Endothelial cell of umbilical vein (primary cell): ENCODE results near the gene CCL17. TPM values are rescaled to one million over a fixed set of nuclear protein-coding genes. Genes with fewer than 3 reads are reported as not detected.

Experiments used
- BruUV-seq: library from RNA; stranded (reverse); fragments of 400-500 nt; replicated peaks from 2 replicates; lab custom pipeline; 2021; lab: Mats Ljungman, UMichigan
- CTCF ChIA-PET: fragments of 300-600, 350-600 bp; sonication (Branson Sonifier 250); formaldehyde crosslinking; loops from one replicate; lab custom pipeline; 2021; ENCODE audit warnings: antibody characterized with exemption, inconsistent platforms; lab: Charles Lee
- POLR2A ChIA-PET: fragments of 300-600, 350-600 bp; sonication (Branson Sonifier 250); formaldehyde crosslinking; loops from one replicate; lab custom pipeline; 2021; ENCODE audit warnings: antibody characterized with exemption, inconsistent platforms; lab: Charles Lee
- DNase-seq: peaks from one replicate; pipeline ENCODE4 v3.0.0-alpha.2; 2011; ENCODE audit warnings: low read depth, low spot score
- FAIRE-seq: peaks from 2 replicates; lab custom pipeline; 2011; peaks lifted over from hg19 to GRCh38; lab: Jason Lieb, UNC
- H2AFZ ChIP-seq: 2 replicates; pipeline ENCODE4 v1.6.0; 2012; ENCODE audit warnings: low read depth, low read length, control low read depth, inconsistent platforms
- H3K27ac ChIP-seq: 2 replicates; pipeline ENCODE4 v1.5.1; 2011; ENCODE audit warnings: low read depth, mild to moderate bottlenecking, control low read depth, low read length, moderate library complexity; ENCODE audit not compliant: insufficient read depth
- H3K27me3 ChIP-seq, 2 experiments: 2 replicates each; pipeline versions ENCODE4 v1.6.0 to v1.6.1; 2011; ENCODE audit warnings: low read length in 2 of 2, mixed read lengths in 1 of 2; ENCODE audit not compliant: control insufficient read depth in 2 of 2, insufficient read depth in 2 of 2
- H3K36me3 ChIP-seq, 2 experiments: 2 replicates in 1 of 2; 3 replicates in 1 of 2; pipeline ENCODE4 v1.5.1; 2011; ENCODE audit warnings: low read length in 2 of 2, mild to moderate bottlenecking in 1 of 2, moderate library complexity in 1 of 2; ENCODE audit not compliant: control insufficient read depth in 2 of 2, insufficient read depth in 2 of 2; ENCODE audit errors: extremely low read depth in 1 of 2
- H3K4me1 ChIP-seq: 3 replicates; pipeline ENCODE4 v1.5.1; 2011; ENCODE audit warnings: mild to moderate bottlenecking, low read length; ENCODE audit not compliant: control insufficient read depth, insufficient read depth; ENCODE audit errors: extremely low read depth
- H3K4me2 ChIP-seq: 2 replicates; pipeline ENCODE4 v1.6.1; 2011; ENCODE audit warnings: low read length, control low read depth, mixed read lengths; ENCODE audit not compliant: insufficient read depth
- H3K4me3 ChIP-seq, 3 experiments: fragments of 200-600 bp in 1 of 3; sonication (generic), shearing (Covaris generic) in 1 of 3; replicated peaks in 1 of 3; 2 replicates each; pipeline ENCODE4 v1.5.1; 2011 to 2016; ENCODE audit warnings: control low read depth in 3 of 3, low read length in 3 of 3, mild to moderate bottlenecking in 2 of 3, inconsistent platforms in 1 of 3, low read depth in 1 of 3, moderate library complexity in 1 of 3; ENCODE audit not compliant: insufficient read depth in 1 of 3
- H3K79me2 ChIP-seq: 2 replicates; pipeline ENCODE4 v1.6.0; 2012; ENCODE audit warnings: low read length, inconsistent platforms; ENCODE audit not compliant: control insufficient read depth, insufficient read depth
- H3K9ac ChIP-seq: replicated peaks from 2 replicates; pipeline ENCODE3; 2011; ENCODE audit warnings: low read length, control low read depth; ENCODE audit not compliant: insufficient read depth; ENCODE audit errors: extremely low read depth
- H3K9me1 ChIP-seq: replicated peaks from 3 replicates; pipeline ENCODE4 v1.6.0; 2011; ENCODE audit warnings: mild to moderate bottlenecking, low read length; ENCODE audit not compliant: control insufficient read depth, insufficient read depth; ENCODE audit errors: extremely low read depth
- H3K9me3 ChIP-seq: replicated peaks from 2 replicates; pipeline ENCODE4 v1.5.1; 2012; ENCODE audit warnings: low read length, inconsistent platforms; ENCODE audit not compliant: control insufficient read depth, insufficient read depth
- H4K20me1 ChIP-seq: replicated peaks from 2 replicates; pipeline ENCODE3; 2011; ENCODE audit warnings: mild to moderate bottlenecking, low read length; ENCODE audit not compliant: control insufficient read depth, insufficient read depth; ENCODE audit errors: extremely low read depth
- CTCF ChIP-seq, 2 donors: IDR thresholded peaks; 1 replicate in 1 of 2; 2 replicates in 1 of 2; pipeline ENCODE4 v1.5.1; 2011; ENCODE audit warnings: low read length in 2 of 2, mild to moderate bottlenecking in 2 of 2, moderate library complexity in 2 of 2, control low read depth in 1 of 2, inconsistent platforms in 1 of 2, low read depth in 1 of 2; ENCODE audit not compliant: insufficient read depth in 1 of 2; ENCODE audit errors: extremely low read depth in 1 of 2
- EZH2 ChIP-seq: IDR thresholded peaks from 2 replicates; pipeline ENCODE4 v1.6.1; 2012; ENCODE audit warnings: borderline replicate concordance, low read depth, mild to moderate bottlenecking, moderate library complexity, low read length, inconsistent platforms; ENCODE audit not compliant: severe bottlenecking
- FOS ChIP-seq: IDR thresholded peaks from 2 replicates; pipeline ENCODE4 v1.6.1; 2011; ENCODE audit warnings: mild to moderate bottlenecking, low read length, moderate library complexity, borderline replicate concordance; ENCODE audit not compliant: insufficient read depth
- GATA2 ChIP-seq: IDR thresholded peaks from 2 replicates; pipeline ENCODE4 v1.7.0; 2011; ENCODE audit warnings: low read depth, mild to moderate bottlenecking, moderate library complexity, mixed read lengths, low read length; ENCODE audit not compliant: insufficient read length, insufficient read depth
- JUN ChIP-seq: IDR thresholded peaks from 2 replicates; pipeline ENCODE4 v1.6.1; 2011; ENCODE audit warnings: borderline replicate concordance, low read depth; ENCODE audit not compliant: insufficient read length, insufficient read depth
- MAX ChIP-seq: IDR thresholded peaks from 2 replicates; pipeline ENCODE4 v1.6.1; 2011; ENCODE audit not compliant: insufficient read depth, insufficient read length
- MYC ChIP-seq: IDR thresholded peaks from one replicate; pipeline ENCODE4 v1.6.1; 2011; ENCODE audit warnings: mild to moderate bottlenecking, low read depth, low read length
- POLR2A ChIP-seq: IDR thresholded peaks from 2 replicates; pipeline ENCODE4 v1.6.1; 2012; ENCODE audit warnings: low read depth, mild to moderate bottlenecking, control low read depth, low read length
- POLR2AphosphoS5 ChIP-seq: IDR thresholded peaks from 2 replicates; pipeline ENCODE4 v1.6.1; 2012; ENCODE audit warnings: low read depth, mild to moderate bottlenecking, control low read depth, low read length, moderate library complexity; ENCODE audit not compliant: insufficient read depth
- dilution Hi-C: fragments of 300-500 bp; cut with MboI; formaldehyde crosslinking; loops from one replicate; pipeline ENCODE4 v1.15.0; 2019; ENCODE audit warnings: low sequenced_read_pairs; ENCODE audit not compliant: extremely low pct_ligation_motif_present
- intact Hi-C: fragments of 100-400 bp; cut with micrococcal nuclease; formaldehyde crosslinking; loops from one replicate; pipeline ENCODE4 v1.10.0; 2022
- polyA plus RNA-seq, 4 experiments: library from polyadenylated mRNA; depleted of rRNA in 3 of 4; stranded (reverse) in 3 of 4; unstranded in 1 of 4; fragments of >200 nt; gene quantifications; 2 replicates each; pipeline versions ENCODE4 v1.2.1 to v1.2.3, GENCODE V29; 2011 to 2012; ENCODE audit warnings: missing spikeins in 1 of 4
- total RNA-seq: library from RNA; stranded (reverse); gene quantifications from 2 replicates; pipeline ENCODE4 v1.2.3, GENCODE V29; 2021

CCL17 gene
- total and polyA plus RNA-seq, 2 donors (not counting 3 experiments of a cell fraction or from before 2014, with no cell fraction given): not detected

GRCh38 chr16:57360321-57360935, 44.1 kb upstream of the CCL17 start:
- Histone ChIP-seq H3K9me3 (no peaks in the 10 kb centered on the region), H4K20me1 (no peaks in the 10 kb centered on the region), H3K4me2 (no peak overlapping the region), H3K9ac (no peak overlapping the region), H3K4me3 (no peak overlapping the region), H3K36me3 (no peaks in the 10 kb centered on the region), H3K9me1 (no peaks in the 10 kb centered on the region), H3K27me3 (peaks cover 0 to 1% of the 10 kb centered on the region in 2 experiments), H3K4me1 (no peaks in the 10 kb centered on the region), H3K27ac (no peak overlapping the region), H3K79me2 (no peaks in the 10 kb centered on the region), H2AFZ (no peak overlapping the region)
- FAIRE-seq (no peak), DNase-seq (no peak)
- ChIA-PET POLR2A (no interaction called here), CTCF (interaction anchor here (0.8 to 2.5 kb wide), 2 partner anchors 11 to 56 kb away, joined by 3 to 7 read pairs; partner anchors contain the start of gene CX3CL1)
- intact Hi-C loops (no loop called here), dilution Hi-C loops (no loop called here)
- TF ChIP-seq POLR2AphosphoS5 (no peak), MYC (no peak), JUN (no peak), POLR2A (no peak), MAX (no peak)
- BruUV-seq: no TSS peak

- ChIA-PET CTCF (interaction anchor here (0.7 to 2.5 kb wide), 2 partner anchors 10 to 778 kb away, joined by 3 to 7 read pairs; partner anchors contain the start of gene CX3CL1), POLR2A (no interaction called here)
- dilution Hi-C loops: no loop called here
- H2AFZ ChIP-seq: no peak overlapping the region
- H3K9me1 ChIP-seq: no peaks in the 10 kb centered on the region
- H3K4me1 ChIP-seq: peaks cover 3% of the 10 kb centered on the region
- H3K27ac ChIP-seq: no peak overlapping the region
- no TSS peak for BruUV-seq
- H3K36me3 ChIP-seq: no peaks in the 10 kb centered on the region
- H3K9ac ChIP-seq: no peak overlapping the region
- no peak for DNase-seq
- peaks cover 0 to 1% of the 10 kb centered on the region in 2 experiments for H3K27me3 ChIP-seq
- no peaks in the 10 kb centered on the region for H4K20me1 ChIP-seq
- intact Hi-C loops: no loop called here
- H3K4me3 ChIP-seq: no peak overlapping the region
- TF ChIP-seq FOS (no peak), EZH2 (no peak), MYC (no peak), POLR2A (no peak), CTCF (IDR thresholded peaks at IDR 0.05; ENCODE audit: extremely low read depth in 1 of 2, insufficient read depth in 1 of 2, low read depth in 1 of 2, low read length in 2 of 2) (no peak), JUN (no peak), MAX (no peak), GATA2 (no peak), POLR2AphosphoS5 (no peak)
- no peaks in the 10 kb centered on the region for H3K9me3 ChIP-seq
- H3K4me2 ChIP-seq: no peak overlapping the region
- FAIRE-seq: no peak
- H3K79me2 ChIP-seq: no peaks in the 10 kb centered on the region
These were observed 43.2 kb upstream of the CCL17 start for GRCh38 chr16:57361404-57361803.
